Measurements from ENCODE around the gene BMS1.
"Not testable (repeated sequence)": the region's sequence is repeated elsewhere in the genome, so short reads cannot be mapped to it uniquely, and the experiment has no call there.

Gene BMS1

GRCh38 chr10:42795701-42796100 lies 13.1 kb downstream of the BMS1 start:
- DNase-seq (ENCODE audit: low read depth in 2 of 2): no peak

- DNase-seq (ENCODE audit: low read depth in 2 of 2): no peak
Observed at GRCh38 chr10:42801135-42801534, 18.5 kb downstream of the BMS1 start.

- DNase-seq (ENCODE audit: low read depth in 2 of 2): no peak
Observed at GRCh38 chr10:42802876-42803275, 20.3 kb downstream of the BMS1 start.

- no peak for DNase-seq (ENCODE audit: low read depth in 2 of 2)
Observed at GRCh38 chr10:42809676-42810075, 27.1 kb downstream of the BMS1 start.

- DNase-seq (ENCODE audit: low read depth in 2 of 2): no peak
Observed at GRCh38 chr10:42812028-42812427, 29.4 kb downstream of the BMS1 start.

GRCh38 chr10:42813989-42814687 lies 31.5 kb downstream of the BMS1 start:
- DNase-seq (ENCODE audit: low read depth in 2 of 2): not testable (repeated sequence)

- not testable (repeated sequence) for DNase-seq (ENCODE audit: low read depth in 2 of 2)
Observed at GRCh38 chr10:42816334-42816733, 33.7 kb downstream of the BMS1 start.

- no peak for DNase-seq (ENCODE audit: low read depth in 2 of 2)
Observed at GRCh38 chr10:42816912-42817311, 34.3 kb downstream of the BMS1 start.

GRCh38 chr10:42817417-42817816 lies 34.8 kb downstream of the BMS1 start:
- DNase-seq (ENCODE audit: low read depth in 2 of 2): not testable (repeated sequence)

GRCh38 chr10:42826759-42827158 lies 44.2 kb downstream of the BMS1 start:
- DNase-seq (ENCODE audit: low read depth in 2 of 2): not testable (repeated sequence)

- DNase-seq (ENCODE audit: low read depth in 2 of 2): no peak
Observed at GRCh38 chr10:42827201-42827600, 44.6 kb downstream of the BMS1 start.

- not testable (repeated sequence) for DNase-seq (ENCODE audit: low read depth in 2 of 2)
Observed at GRCh38 chr10:42828391-42828790, 45.8 kb downstream of the BMS1 start.

- no peak for DNase-seq (ENCODE audit: low read depth in 2 of 2)
Observed at GRCh38 chr10:42830237-42830636, 47.6 kb downstream of the BMS1 start.

- no peak for DNase-seq (ENCODE audit: low read depth in 2 of 2)
Observed at GRCh38 chr10:42836096-42836495, 53.5 kb downstream of the BMS1 start.

- no peak for DNase-seq (ENCODE audit: low read depth in 2 of 2)
Observed at GRCh38 chr10:42836771-42837468, 54.3 kb downstream of the BMS1 start.

- DNase-seq (ENCODE audit: low read depth in 2 of 2): not testable (repeated sequence)
Observed at GRCh38 chr10:42844810-42845209, 62.2 kb downstream of the BMS1 start.

- DNase-seq (ENCODE audit: low read depth in 2 of 2): not testable (repeated sequence)
Observed at GRCh38 chr10:42847261-42847660, 64.7 kb downstream of the BMS1 start.

- DNase-seq (ENCODE audit: low read depth in 2 of 2): no peak
Observed at GRCh38 chr10:42850931-42851330, 68.3 kb downstream of the BMS1 start.

- DNase-seq (ENCODE audit: low read depth in 2 of 2): no peak
Observed at GRCh38 chr10:42859256-42859655, 76.7 kb downstream of the BMS1 start.

- DNase-seq (ENCODE audit: low read depth in 2 of 2): not testable (repeated sequence)
Observed at GRCh38 chr10:42860016-42860415, 77.4 kb downstream of the BMS1 start.

- DNase-seq (ENCODE audit: low read depth in 2 of 2): not testable (repeated sequence)
Observed at GRCh38 chr10:42862801-42863200, 80.2 kb downstream of the BMS1 start.

- no peak for DNase-seq (ENCODE audit: low read depth in 2 of 2)
Observed at GRCh38 chr10:42864575-42864974, 82.0 kb downstream of the BMS1 start.

- DNase-seq (ENCODE audit: low read depth in 2 of 2): no peak
Observed at GRCh38 chr10:42865716-42866114, 83.1 kb downstream of the BMS1 start.
